SK-N-MC (cell line): ENCODE data around the gene PEX11A.

Experiments used
- EZH2 ChIP-seq: fragments of 200-600 bp; sonication (generic); IDR thresholded peaks from one replicate; pipeline ENCODE4 v1.6.1; 2017; ENCODE audit warnings: antibody characterized with exemption
- FOXP2 ChIP-seq: optimal IDR thresholded peaks from 2 replicates; pipeline ENCODE3; 2011; ENCODE audit warnings: mild to moderate bottlenecking, moderate library complexity; ENCODE audit not compliant: insufficient read depth; ENCODE audit errors: extremely low read length, control extremely low read depth
- POLR2AphosphoS5 ChIP-seq: IDR thresholded peaks from 2 replicates; pipeline ENCODE4 v1.6.1; 2012; ENCODE audit warnings: mild to moderate bottlenecking, low read depth, low read length, borderline replicate concordance

DNA sequence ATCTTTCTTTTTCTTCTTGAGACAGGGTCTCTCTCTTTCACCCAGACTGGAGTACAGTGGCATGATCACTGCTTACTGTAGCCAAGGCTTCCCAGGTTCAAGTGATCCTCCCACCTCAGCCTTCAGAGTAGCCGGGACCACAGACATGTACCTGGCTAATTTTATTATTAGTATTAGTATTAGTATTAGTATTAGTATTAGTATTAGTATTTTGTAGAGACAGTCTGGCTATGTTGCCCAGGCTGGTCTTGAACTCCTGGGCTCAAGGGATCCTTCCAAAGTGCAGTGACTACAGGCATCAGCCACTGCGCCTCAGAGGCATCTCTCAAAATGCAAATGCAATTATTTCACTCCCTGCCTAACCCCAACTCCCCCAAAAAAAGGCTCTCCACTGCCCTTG lies 37.0 kb downstream of the PEX11A start:
- no peak; the same call in 1 of the 2 replicates for TF ChIP-seq POLR2AphosphoS5
- TF ChIP-seq EZH2: no peak
- TF ChIP-seq FOXP2: no peak
